ENCODE measurements around the gene CNTN1. TPM values are rescaled to one million over a fixed set of nuclear protein-coding genes. Genes with fewer than 3 reads are reported as not detected.

The CNTN1 gene
- total RNA-seq, 1 experiment from 2014 or later, result 3.0 TPM

DNA sequence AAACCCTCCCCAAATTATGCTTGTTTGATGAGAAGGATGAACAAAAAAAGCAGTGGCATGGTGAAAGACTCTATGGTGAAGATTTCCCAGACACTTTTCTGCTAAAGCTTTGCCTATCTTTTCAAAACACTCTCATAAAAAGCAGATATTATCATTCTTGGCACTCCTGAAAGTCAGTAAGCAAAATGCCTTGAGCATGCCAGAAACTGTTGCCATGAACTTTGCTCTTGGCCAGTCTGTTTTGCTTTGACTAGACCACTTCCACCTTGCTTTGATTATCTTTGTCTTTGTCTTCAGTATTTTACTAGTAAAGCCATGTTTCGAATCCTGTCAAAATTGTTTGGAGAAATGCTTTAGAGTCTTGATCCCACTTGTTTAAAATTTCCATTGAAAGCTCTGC is 110.4 kb downstream of the CNTN1 start:
- POLR2A ChIA-PET, result no interaction called here
- RAD21 ChIA-PET (ENCODE audit: low non-redundant PET in 1 of 2, low total read pairs in 2 of 2, uncharacterized antibody in 2 of 2, unreplicated experiment in 2 of 2), result no interaction called here
- BruUV-seq (replicated peaks), result no TSS peak

More for the DNA sequence above, 110.4 kb downstream of the CNTN1 start:
- Histone ChIP-seq H3K4me3 (replicated peaks in 1 of 2; ENCODE audit: low read depth in 1 of 2, low read length in 2 of 2) (no peak overlapping the region), H3K9me2 (ENCODE audit: insufficient read depth) (no peaks in the 10 kb centered on the region), H3K36me3 (ENCODE audit: control insufficient read depth in 1 of 2, insufficient read depth in 2 of 2, low read length in 2 of 2) (no peaks in the 10 kb centered on the region), H3K9ac (ENCODE audit: low read length) (no peak overlapping the region), H3K27me3 (ENCODE audit: insufficient read depth, low read length) (no peaks in the 10 kb centered on the region), H3K79me2 (ENCODE audit: insufficient read depth, low read length) (no peaks in the 10 kb centered on the region), H3K4me2 (ENCODE audit: low read length) (no peak overlapping the region), H3K4me1 (ENCODE audit: control insufficient read depth in 1 of 2, insufficient read depth in 2 of 2, low read length in 2 of 2) (no peaks in the 10 kb centered on the region), H4K20me1 (ENCODE audit: insufficient read depth) (no peaks in the 10 kb centered on the region), H3K27ac (ENCODE audit: low read depth, low read length) (no peak overlapping the region), H3K9me3 (ENCODE audit: control insufficient read depth in 1 of 2, insufficient read depth in 1 of 2, low read depth in 1 of 2, low read length in 2 of 2) (no peaks in the 10 kb centered on the region), H2AFZ (ENCODE audit: low read depth, low read length, poor library complexity, severe bottlenecking) (no peak overlapping the region)
- no peak for TF ChIP-seq JUND (IDR thresholded peaks at IDR 0.05)
- TF ChIP-seq ZNF274 (IDR thresholded peaks at IDR 0.05; ENCODE audit: low read depth, low read length), result no peak
- TF ChIP-seq CEBPB (IDR thresholded peaks at IDR 0.05; ENCODE audit: low read depth), result no peak
- TF ChIP-seq POLR2AphosphoS5 (IDR thresholded peaks at IDR 0.05; ENCODE audit: low read depth, low read length), result no peak
- no peak for TF ChIP-seq POLR2A (IDR thresholded peaks at IDR 0.05; ENCODE audit: borderline replicate concordance, extremely low read depth, insufficient read depth, insufficient read length)
- TF ChIP-seq, protein P1, sequence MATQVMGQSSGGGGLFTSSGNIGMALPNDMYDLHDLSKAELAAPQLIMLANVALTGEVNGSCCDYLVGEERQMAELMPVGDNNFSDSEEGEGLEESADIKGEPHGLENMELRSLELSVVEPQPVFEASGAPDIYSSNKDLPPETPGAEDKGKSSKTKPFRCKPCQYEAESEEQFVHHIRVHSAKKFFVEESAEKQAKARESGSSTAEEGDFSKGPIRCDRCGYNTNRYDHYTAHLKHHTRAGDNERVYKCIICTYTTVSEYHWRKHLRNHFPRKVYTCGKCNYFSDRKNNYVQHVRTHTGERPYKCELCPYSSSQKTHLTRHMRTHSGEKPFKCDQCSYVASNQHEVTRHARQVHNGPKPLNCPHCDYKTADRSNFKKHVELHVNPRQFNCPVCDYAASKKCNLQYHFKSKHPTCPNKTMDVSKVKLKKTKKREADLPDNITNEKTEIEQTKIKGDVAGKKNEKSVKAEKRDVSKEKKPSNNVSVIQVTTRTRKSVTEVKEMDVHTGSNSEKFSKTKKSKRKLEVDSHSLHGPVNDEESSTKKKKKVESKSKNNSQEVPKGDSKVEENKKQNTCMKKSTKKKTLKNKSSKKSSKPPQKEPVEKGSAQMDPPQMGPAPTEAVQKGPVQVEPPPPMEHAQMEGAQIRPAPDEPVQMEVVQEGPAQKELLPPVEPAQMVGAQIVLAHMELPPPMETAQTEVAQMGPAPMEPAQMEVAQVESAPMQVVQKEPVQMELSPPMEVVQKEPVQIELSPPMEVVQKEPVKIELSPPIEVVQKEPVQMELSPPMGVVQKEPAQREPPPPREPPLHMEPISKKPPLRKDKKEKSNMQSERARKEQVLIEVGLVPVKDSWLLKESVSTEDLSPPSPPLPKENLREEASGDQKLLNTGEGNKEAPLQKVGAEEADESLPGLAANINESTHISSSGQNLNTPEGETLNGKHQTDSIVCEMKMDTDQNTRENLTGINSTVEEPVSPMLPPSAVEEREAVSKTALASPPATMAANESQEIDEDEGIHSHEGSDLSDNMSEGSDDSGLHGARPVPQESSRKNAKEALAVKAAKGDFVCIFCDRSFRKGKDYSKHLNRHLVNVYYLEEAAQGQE (IDR thresholded peaks at IDR 0.05; ENCODE audit: low read depth), result no peak
- no peak for TF ChIP-seq ZFX (IDR thresholded peaks at IDR 0.05)
- TF ChIP-seq EGR1 (IDR thresholded peaks at IDR 0.05; ENCODE audit: low read depth), result no peak
- TF ChIP-seq ELF1 (IDR thresholded peaks at IDR 0.05; ENCODE audit: borderline replicate concordance, low read depth), result no peak
- no peak for TF ChIP-seq EZH2 (IDR thresholded peaks at IDR 0.05)
- no peak for TF ChIP-seq CBX3 (IDR thresholded peaks at IDR 0.05; ENCODE audit: low read depth)
- TF ChIP-seq, protein P2, sequence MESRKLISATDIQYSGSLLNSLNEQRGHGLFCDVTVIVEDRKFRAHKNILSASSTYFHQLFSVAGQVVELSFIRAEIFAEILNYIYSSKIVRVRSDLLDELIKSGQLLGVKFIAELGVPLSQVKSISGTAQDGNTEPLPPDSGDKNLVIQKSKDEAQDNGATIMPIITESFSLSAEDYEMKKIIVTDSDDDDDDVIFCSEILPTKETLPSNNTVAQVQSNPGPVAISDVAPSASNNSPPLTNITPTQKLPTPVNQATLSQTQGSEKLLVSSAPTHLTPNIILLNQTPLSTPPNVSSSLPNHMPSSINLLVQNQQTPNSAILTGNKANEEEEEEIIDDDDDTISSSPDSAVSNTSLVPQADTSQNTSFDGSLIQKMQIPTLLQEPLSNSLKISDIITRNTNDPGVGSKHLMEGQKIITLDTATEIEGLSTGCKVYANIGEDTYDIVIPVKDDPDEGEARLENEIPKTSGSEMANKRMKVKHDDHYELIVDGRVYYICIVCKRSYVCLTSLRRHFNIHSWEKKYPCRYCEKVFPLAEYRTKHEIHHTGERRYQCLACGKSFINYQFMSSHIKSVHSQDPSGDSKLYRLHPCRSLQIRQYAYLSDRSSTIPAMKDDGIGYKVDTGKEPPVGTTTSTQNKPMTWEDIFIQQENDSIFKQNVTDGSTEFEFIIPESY (IDR thresholded peaks at IDR 0.05; ENCODE audit: extremely low read depth, insufficient replicate concordance, low read length), result no peak
- TF ChIP-seq TCF7L2 (IDR thresholded peaks at IDR 0.05; ENCODE audit: borderline replicate concordance, extremely low read depth, insufficient read depth, insufficient read length), result no peak
- no peak for TF ChIP-seq FOSL1 (IDR thresholded peaks at IDR 0.05; ENCODE audit: low read depth)
- TF ChIP-seq, protein P3, sequence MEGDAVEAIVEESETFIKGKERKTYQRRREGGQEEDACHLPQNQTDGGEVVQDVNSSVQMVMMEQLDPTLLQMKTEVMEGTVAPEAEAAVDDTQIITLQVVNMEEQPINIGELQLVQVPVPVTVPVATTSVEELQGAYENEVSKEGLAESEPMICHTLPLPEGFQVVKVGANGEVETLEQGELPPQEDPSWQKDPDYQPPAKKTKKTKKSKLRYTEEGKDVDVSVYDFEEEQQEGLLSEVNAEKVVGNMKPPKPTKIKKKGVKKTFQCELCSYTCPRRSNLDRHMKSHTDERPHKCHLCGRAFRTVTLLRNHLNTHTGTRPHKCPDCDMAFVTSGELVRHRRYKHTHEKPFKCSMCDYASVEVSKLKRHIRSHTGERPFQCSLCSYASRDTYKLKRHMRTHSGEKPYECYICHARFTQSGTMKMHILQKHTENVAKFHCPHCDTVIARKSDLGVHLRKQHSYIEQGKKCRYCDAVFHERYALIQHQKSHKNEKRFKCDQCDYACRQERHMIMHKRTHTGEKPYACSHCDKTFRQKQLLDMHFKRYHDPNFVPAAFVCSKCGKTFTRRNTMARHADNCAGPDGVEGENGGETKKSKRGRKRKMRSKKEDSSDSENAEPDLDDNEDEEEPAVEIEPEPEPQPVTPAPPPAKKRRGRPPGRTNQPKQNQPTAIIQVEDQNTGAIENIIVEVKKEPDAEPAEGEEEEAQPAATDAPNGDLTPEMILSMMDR (IDR thresholded peaks at IDR 0.05 in 2 of 3, conservative IDR thresholded peaks at IDR 0.05 in 1 of 3; ENCODE audit: borderline replicate concordance in 1 of 3, insufficient read depth in 1 of 3, low read depth in 2 of 3, low read length in 2 of 3), result no peak
- TF ChIP-seq SRF (IDR thresholded peaks at IDR 0.05; ENCODE audit: low read depth), result no peak
- no peak for TF ChIP-seq YY1 (IDR thresholded peaks at IDR 0.05; ENCODE audit: extremely low read depth, insufficient replicate concordance, low read depth, low read length)
- TF ChIP-seq, protein P4, sequence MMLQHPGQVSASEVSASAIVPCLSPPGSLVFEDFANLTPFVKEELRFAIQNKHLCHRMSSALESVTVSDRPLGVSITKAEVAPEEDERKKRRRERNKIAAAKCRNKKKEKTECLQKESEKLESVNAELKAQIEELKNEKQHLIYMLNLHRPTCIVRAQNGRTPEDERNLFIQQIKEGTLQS (IDR thresholded peaks at IDR 0.05), result no peak
- TF ChIP-seq, protein P5, sequence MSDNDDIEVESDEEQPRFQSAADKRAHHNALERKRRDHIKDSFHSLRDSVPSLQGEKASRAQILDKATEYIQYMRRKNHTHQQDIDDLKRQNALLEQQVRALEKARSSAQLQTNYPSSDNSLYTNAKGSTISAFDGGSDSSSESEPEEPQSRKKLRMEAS (IDR thresholded peaks at IDR 0.05), result no peak
- ATAC-seq (no peak), DNase-seq (ENCODE audit: low read depth, low spot score) (no peak)
- CTCF ChIA-PET, result no interaction called here
- intact Hi-C loops (cut with micrococcal nuclease), result no loop called here

All from HCT116 (cell line).